ENCODE results near the gene KIFC3. TPM values are rescaled to one million over a fixed set of nuclear protein-coding genes. Genes with fewer than 3 reads are reported as not detected.

The KIFC3 gene
- total and polyA plus RNA-seq, 2 of the 8 experiments (the other 6 are each of a cell fraction or from before 2014, with no cell fraction given) = 2.1 to 7.1 TPM

DNA sequence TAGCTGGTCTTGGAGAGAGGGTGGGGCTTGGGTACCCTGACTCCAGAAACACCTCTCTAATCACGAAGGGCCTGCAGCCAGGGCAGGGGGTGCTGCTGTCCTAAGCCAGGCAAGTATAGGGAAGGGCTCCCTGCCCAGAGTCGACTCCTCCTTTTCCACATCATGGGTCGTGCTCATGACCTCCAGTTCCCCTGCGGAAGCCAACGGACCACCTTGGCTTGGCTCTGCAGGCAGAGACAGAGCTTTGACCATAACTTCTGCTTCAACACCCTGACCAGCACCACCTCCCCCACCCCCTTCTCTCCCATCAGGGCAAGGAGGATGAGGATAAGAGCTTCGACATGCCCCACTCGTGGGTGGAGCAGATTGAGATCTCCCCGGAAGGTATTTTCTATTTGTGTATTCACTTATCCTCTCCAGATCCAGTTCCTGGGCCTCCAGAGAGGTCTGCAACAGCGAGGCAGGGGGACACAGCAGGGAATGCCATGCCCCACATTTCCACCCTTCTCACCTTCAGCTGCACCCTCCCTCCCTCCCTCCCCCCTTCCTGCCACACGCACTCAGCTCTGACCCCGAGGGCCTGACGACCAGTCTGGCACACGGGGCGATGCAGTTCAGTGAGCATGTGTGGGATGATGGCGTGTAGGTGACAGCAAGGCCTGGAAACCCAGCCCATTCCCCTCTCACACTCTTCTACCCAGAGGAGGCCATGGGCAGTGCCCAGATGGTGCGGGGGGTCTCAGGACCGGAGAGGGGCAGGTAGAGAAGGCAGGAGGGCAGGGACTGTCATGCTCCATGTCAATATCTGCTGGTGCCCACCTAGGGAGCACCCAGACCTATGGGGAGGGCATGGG, 80.7 kb downstream of the KIFC3 start:
- no peaks in the 10 kb centered on the region for H3K23me2 ChIP-seq (ENCODE audit: low read depth, low read length)
- no peak overlapping the region for H2BK120ac ChIP-seq (replicated peaks; ENCODE audit: low read depth, low read length)
- POLR2A ChIA-PET (ENCODE audit: partially characterized antibody) = interaction anchor here (0.9 kb wide), 1 partner anchor 14 kb away, joined by 4 read pairs; no protein-coding TSS in a partner anchor
- no peak overlapping the region for H3K56ac ChIP-seq (replicated peaks; ENCODE audit: insufficient read length, low read depth, low read length)
- no peak overlapping the region for H2AFZ ChIP-seq (ENCODE audit: low read length)
- no peak overlapping the region for H2BK15ac ChIP-seq (ENCODE audit: low read length)
- H3K23ac ChIP-seq (ENCODE audit: insufficient read length) = no peak overlapping the region
- DNase-seq (ENCODE audit: low read depth in 1 of 2, low spot score in 2 of 2) (no peak), FAIRE-seq (no peak)
- no peak overlapping the region; the same call in 1 of the 2 replicates for H2BK5ac ChIP-seq (ENCODE audit: low read depth, low read length)
- no peaks in the 10 kb centered on the region; a peak in 1 of 7 replicates for H3K27me3 ChIP-seq (replicated peaks in 1 of 4; ENCODE audit: control insufficient read depth in 3 of 4, extremely low read depth in 1 of 4, insufficient read depth in 3 of 4, low read length in 3 of 4)
- H3K79me1 ChIP-seq (ENCODE audit: low read depth, low read length) = no peaks in the 10 kb centered on the region
- H4K20me1 ChIP-seq (replicated peaks in 1 of 2; ENCODE audit: control insufficient read depth in 1 of 2, insufficient read depth in 2 of 2, low read length in 2 of 2) = no peaks in the 10 kb centered on the region
- no peak overlapping the region for H3K4me3 ChIP-seq (ENCODE audit: extremely low read depth in 1 of 4, insufficient read depth in 2 of 4, low read depth in 3 of 4, low read length in 4 of 4)
- H3K4me2 ChIP-seq (ENCODE audit: insufficient read depth in 1 of 2, low read depth in 2 of 2, low read length in 2 of 2) = no peak overlapping the region
- CTCF ChIA-PET (ENCODE audit: partially characterized antibody) = interaction anchor here (1.0 to 1.9 kb wide), 7 partner anchors 10 to 145 kb away, joined by 3 to 10 read pairs (median 4); no protein-coding TSS in a partner anchor
- H2BK20ac ChIP-seq (ENCODE audit: low read length) = no peak overlapping the region
- no peak overlapping the region for H3K9ac ChIP-seq (replicated peaks in 1 of 4; ENCODE audit: extremely low read depth in 1 of 4, low read depth in 3 of 4, low read length in 3 of 4)
- H3K27ac ChIP-seq (ENCODE audit: low read depth, low read length) = no peak overlapping the region
- no peak overlapping the region for H3K4ac ChIP-seq (replicated peaks; ENCODE audit: insufficient read length, low read depth, low read length)
- H4K5ac ChIP-seq (ENCODE audit: insufficient read length, low read depth, low read length) = no peak overlapping the region
- WGBS, 2 experiments (ENCODE audit: extremely low coverage in 1 of 2, insufficient coverage in 1 of 2, insufficient read length in 1 of 2, insufficient replicate concordance in 2 of 2, low coverage in 1 of 2, low lambda C conversion rate in 2 of 2, missing lambda C conversion rate in 1 of 2) = 86% methylated on average over 13 of the region's 17 CpGs; no CpG with 5 or more reads in 1 of the 2 experiments
- H2BK12ac ChIP-seq (ENCODE audit: low read depth, low read length) = no peak overlapping the region
- H3K79me2 ChIP-seq (ENCODE audit: control insufficient read depth in 1 of 2, insufficient read depth in 2 of 2, low read length in 2 of 2) = no peaks in the 10 kb centered on the region
- no peak overlapping the region for H2AK5ac ChIP-seq (ENCODE audit: low read depth, low read length)
- H3K9me3 ChIP-seq (ENCODE audit: insufficient read depth in 2 of 2, low read depth in 1 of 2, low read length in 1 of 2) = no peaks in the 10 kb centered on the region
- no peak overlapping the region; the same call in 1 of the 2 replicates for H4K8ac ChIP-seq (ENCODE audit: extremely low read depth, insufficient read depth, low read length)
- TF ChIP-seq YY1 (IDR thresholded peaks at IDR 0.05; ENCODE audit: low read depth, low read length) (no peak), TBP (IDR thresholded peaks at IDR 0.05; ENCODE audit: low read depth, low read length) (no peak), GABPA (IDR thresholded peaks at IDR 0.05; ENCODE audit: borderline replicate concordance, insufficient read depth, low read length) (no peak), RNF2 (IDR thresholded peaks at IDR 0.05; ENCODE audit: borderline replicate concordance, low read depth, low read length, missing control alignments, poor library complexity, severe bottlenecking) (no peak)
- no peak overlapping the region for H4K91ac ChIP-seq (replicated peaks; ENCODE audit: insufficient read length, low read length)
- H3K36me3 ChIP-seq (ENCODE audit: control insufficient read depth in 2 of 4, insufficient read depth in 4 of 4, low read length in 3 of 4) = no peaks in the 10 kb centered on the region
- H3K18ac ChIP-seq (ENCODE audit: extremely low read depth, low read length) = no peak overlapping the region
- no peak overlapping the region for H3K14ac ChIP-seq (ENCODE audit: insufficient read length)
- H3K4me1 ChIP-seq (replicated peaks in 1 of 4; ENCODE audit: control insufficient read depth in 3 of 4, insufficient read depth in 4 of 4, low read length in 3 of 4) = no peaks in the 10 kb centered on the region
